Panc1 (cell line): Measurements from ENCODE around the gene HS3ST5.

Experiments
- POLR2AphosphoS5 ChIP-seq: IDR thresholded peaks from 2 replicates; pipeline ENCODE4 v1.6.1; 2012; ENCODE audit warnings: mild to moderate bottlenecking, low read depth, low read length, moderate library complexity
- SIN3A ChIP-seq: IDR thresholded peaks from 2 replicates; pipeline ENCODE4 v1.6.1; 2012; ENCODE audit warnings: low read depth, mild to moderate bottlenecking, low read length, moderate library complexity, borderline replicate concordance; ENCODE audit not compliant: insufficient read depth
- TF ChIP-seq, protein P1 (sequence below): fragments of 450-650 bp; IDR thresholded peaks from 2 replicates; pipeline ENCODE4 v1.5.1; 2017; ENCODE audit warnings: mild to moderate bottlenecking
- TF ChIP-seq, protein P2 (sequence below), 2 experiments: IDR thresholded peaks; 2 replicates each; pipeline ENCODE4 v1.6.1; 2011 to 2012; ENCODE audit warnings: low read depth in 2 of 2, control low read depth in 1 of 2, low read length in 1 of 2, mild to moderate bottlenecking in 1 of 2, moderate library complexity in 1 of 2; ENCODE audit not compliant: insufficient read depth in 1 of 2

- TF ChIP-seq, protein P1, sequence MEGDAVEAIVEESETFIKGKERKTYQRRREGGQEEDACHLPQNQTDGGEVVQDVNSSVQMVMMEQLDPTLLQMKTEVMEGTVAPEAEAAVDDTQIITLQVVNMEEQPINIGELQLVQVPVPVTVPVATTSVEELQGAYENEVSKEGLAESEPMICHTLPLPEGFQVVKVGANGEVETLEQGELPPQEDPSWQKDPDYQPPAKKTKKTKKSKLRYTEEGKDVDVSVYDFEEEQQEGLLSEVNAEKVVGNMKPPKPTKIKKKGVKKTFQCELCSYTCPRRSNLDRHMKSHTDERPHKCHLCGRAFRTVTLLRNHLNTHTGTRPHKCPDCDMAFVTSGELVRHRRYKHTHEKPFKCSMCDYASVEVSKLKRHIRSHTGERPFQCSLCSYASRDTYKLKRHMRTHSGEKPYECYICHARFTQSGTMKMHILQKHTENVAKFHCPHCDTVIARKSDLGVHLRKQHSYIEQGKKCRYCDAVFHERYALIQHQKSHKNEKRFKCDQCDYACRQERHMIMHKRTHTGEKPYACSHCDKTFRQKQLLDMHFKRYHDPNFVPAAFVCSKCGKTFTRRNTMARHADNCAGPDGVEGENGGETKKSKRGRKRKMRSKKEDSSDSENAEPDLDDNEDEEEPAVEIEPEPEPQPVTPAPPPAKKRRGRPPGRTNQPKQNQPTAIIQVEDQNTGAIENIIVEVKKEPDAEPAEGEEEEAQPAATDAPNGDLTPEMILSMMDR: no peak
- no peak for TF ChIP-seq POLR2AphosphoS5
- TF ChIP-seq, protein P2, sequence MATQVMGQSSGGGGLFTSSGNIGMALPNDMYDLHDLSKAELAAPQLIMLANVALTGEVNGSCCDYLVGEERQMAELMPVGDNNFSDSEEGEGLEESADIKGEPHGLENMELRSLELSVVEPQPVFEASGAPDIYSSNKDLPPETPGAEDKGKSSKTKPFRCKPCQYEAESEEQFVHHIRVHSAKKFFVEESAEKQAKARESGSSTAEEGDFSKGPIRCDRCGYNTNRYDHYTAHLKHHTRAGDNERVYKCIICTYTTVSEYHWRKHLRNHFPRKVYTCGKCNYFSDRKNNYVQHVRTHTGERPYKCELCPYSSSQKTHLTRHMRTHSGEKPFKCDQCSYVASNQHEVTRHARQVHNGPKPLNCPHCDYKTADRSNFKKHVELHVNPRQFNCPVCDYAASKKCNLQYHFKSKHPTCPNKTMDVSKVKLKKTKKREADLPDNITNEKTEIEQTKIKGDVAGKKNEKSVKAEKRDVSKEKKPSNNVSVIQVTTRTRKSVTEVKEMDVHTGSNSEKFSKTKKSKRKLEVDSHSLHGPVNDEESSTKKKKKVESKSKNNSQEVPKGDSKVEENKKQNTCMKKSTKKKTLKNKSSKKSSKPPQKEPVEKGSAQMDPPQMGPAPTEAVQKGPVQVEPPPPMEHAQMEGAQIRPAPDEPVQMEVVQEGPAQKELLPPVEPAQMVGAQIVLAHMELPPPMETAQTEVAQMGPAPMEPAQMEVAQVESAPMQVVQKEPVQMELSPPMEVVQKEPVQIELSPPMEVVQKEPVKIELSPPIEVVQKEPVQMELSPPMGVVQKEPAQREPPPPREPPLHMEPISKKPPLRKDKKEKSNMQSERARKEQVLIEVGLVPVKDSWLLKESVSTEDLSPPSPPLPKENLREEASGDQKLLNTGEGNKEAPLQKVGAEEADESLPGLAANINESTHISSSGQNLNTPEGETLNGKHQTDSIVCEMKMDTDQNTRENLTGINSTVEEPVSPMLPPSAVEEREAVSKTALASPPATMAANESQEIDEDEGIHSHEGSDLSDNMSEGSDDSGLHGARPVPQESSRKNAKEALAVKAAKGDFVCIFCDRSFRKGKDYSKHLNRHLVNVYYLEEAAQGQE (IDR thresholded peaks at IDR 0.05; ENCODE audit: insufficient read depth in 1 of 2, low read depth in 2 of 2, low read length in 1 of 2): no peak
- TF ChIP-seq SIN3A: no peak
Measured at GRCh38 chr6:114176726-114177125, 166.1 kb downstream of the HS3ST5 start.
